ENCODE results near the gene ZFP1.
A peak's percentile ranks its signal among the peaks of the same experiment; 100 is the strongest.

Gene ZFP1

GRCh38 chr16:75148311-75149195 lies at the start of gene ZFP1:
Gene ZFP1 (plus strand): TSS chr16:75148524. CDS start chr16:75152952, 4,428 bp downstream.
- DNase-seq = peak; percentile 74

GRCh38 chr16:75099075-75099667 lies 49.2 kb upstream of the ZFP1 start:
- no peak for DNase-seq

GRCh38 chr16:75099738-75100602 lies 48.4 kb upstream of the ZFP1 start:
- peak; percentile 74 for DNase-seq

GRCh38 chr16:75100603-75100990 lies 47.7 kb upstream of the ZFP1 start:
- no peak for DNase-seq

GRCh38 chr16:75101635-75102034 lies 46.7 kb upstream of the ZFP1 start:
- DNase-seq = no peak

GRCh38 chr16:75102595-75102994 lies 45.7 kb upstream of the ZFP1 start:
- no peak for DNase-seq

- DNase-seq = no peak
Measured at GRCh38 chr16:75103994-75104393, 44.3 kb upstream of the ZFP1 start.

GRCh38 chr16:75104836-75105235 lies 43.5 kb upstream of the ZFP1 start:
- DNase-seq = no peak

GRCh38 chr16:75105306-75106061 lies 42.8 kb upstream of the ZFP1 start:
- DNase-seq = peak; percentile 72

GRCh38 chr16:75106351-75107274 lies 41.7 kb upstream of the ZFP1 start:
- DNase-seq = no peak

- DNase-seq = no peak
Measured at GRCh38 chr16:75107505-75107904, 40.8 kb upstream of the ZFP1 start.

- peak; percentile 88 for DNase-seq
Measured at GRCh38 chr16:75108792-75109731, 39.3 kb upstream of the ZFP1 start.

- DNase-seq = no peak
Measured at GRCh38 chr16:75109732-75110243, 38.5 kb upstream of the ZFP1 start.

- peak; percentile 64 for DNase-seq
Measured at GRCh38 chr16:75110637-75111513, 37.4 kb upstream of the ZFP1 start.

- DNase-seq = no peak
Measured at GRCh38 chr16:75111514-75111940, 36.8 kb upstream of the ZFP1 start.

- no peak for DNase-seq
Measured at GRCh38 chr16:75111961-75112733, 36.2 kb upstream of the ZFP1 start.

GRCh38 chr16:75112734-75113491 lies 35.4 kb upstream of the ZFP1 start:
- no peak for DNase-seq

Data from GF-D8 (cell line).